ELF-1 (cell line): ENCODE results near the gene CD81.
"Not testable (repeated sequence)": the region's sequence is repeated elsewhere in the genome, so short reads cannot be mapped to it uniquely, and the experiment has no call there.

Source experiments
- DNase-seq: peaks from one replicate; pipeline ENCODE4 v3.0.0-alpha.2; 2016; ENCODE audit warnings: low read depth, low spot score

Gene CD81, protein sequence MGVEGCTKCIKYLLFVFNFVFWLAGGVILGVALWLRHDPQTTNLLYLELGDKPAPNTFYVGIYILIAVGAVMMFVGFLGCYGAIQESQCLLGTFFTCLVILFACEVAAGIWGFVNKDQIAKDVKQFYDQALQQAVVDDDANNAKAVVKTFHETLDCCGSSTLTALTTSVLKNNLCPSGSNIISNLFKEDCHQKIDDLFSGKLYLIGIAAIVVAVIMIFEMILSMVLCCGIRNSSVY

DNA sequence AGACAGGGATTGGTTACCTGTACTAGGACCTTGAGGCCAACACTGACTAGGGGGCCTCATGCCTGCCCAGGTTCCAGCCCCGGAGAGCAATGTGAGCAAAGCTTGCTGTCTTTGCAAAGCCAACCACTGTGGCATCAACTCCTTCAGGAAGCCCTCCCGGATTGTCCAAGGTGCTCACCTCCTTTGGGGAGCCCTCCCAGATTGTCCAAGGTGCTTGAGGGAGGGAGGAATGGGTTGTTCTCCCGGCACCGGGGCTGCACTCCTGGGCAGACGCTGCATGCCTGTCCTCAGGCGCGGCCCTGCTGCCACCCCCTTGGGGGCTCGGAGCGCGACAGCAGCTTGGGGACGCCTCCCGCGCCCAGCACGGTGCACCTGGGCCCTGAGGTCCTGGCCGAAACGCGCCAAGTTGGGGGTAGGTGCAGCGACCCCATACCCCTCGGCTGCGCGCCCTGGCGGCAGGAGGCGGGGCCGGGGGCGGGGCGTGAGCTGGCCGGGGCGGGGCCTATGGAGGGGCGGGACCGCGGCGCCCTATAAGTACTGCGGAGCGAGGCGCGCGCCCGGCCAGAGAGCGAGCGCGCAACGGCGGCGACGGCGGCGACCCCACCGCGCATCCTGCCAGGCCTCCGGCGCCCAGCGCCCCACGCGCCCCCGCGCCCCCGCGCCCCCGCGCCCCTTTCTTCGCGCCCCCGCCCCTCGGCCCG lies at the start of gene CD81:
CD81 (plus strand) TSS at position 560 of the 701 bp plus-strand sequence. CDS start 240 bp downstream, outside the sequence.
- no peak for DNase-seq

DNA sequence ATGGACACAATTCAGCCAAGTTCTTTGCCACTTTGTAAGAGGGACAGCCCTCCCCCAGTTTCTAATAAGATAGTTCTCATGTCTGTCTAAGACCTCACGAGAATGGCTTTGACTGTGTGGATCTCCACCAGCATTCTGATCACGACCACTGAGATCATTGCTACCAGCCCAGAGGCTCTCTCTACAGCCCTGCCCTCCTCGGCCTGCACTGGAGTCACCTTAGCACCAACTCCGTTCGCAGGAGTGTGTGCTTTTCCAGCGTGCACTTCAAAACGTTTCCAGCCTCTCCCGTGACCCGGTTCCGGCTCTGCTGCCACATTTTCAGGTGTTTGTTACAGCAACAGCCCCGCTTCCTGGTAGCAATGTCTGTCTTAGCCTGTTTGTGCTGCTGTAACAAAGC lies 49.1 kb upstream of the CD81 start:
- DNase-seq, result no peak

DNA sequence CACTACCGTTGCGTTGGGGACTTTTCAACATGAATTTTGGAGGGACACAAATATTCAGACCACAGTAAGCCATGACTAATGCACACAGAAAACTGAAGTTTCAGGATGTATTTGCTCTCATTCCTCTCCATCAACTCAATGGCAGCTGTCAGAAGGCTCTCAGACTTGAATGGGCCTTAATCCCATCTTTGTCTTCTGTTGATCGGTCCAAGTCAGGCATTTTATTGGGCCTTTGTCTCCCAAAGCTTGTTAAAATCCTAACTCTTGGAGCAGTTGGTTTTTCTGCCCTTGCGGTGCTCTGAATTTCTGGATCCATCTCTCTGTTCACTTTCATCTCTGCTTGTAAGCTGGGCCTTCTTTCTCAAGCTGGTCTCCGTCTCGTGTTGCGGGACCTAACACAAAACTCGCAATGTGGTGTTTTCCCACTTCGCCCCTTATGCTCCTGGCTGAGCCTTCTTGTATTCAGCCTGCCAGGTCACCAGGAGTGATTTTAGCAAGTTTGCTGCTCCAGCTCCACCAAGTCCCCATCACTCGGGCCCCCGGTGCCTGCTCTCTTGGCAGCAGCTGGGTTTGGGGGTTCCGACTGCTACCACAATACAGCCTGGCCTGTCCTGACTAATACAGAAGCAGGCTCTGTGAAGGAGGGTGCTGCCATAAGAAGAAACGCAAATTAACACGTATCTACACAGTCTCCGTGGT lies 48.3 kb upstream of the CD81 start:
- no peak for DNase-seq

DNA sequence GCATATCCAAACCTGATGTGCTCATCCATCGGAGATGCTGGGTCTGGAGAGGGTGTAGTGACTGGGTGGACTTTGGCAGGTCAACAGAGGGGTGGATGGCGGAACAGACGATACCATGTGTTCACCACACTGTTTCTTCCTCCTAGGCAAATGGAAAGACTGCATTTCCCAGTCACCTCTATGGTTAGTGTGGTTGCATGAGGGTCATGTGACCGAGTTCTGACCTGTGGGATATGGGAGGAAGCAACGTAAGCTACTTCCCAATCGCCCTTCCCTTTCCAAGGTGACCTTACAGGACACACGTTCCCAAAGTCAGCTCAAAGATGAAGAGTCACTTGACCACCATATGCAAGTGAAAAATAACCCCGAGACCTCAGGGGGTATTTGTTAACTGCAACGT lies 47.6 kb upstream of the CD81 start:
- no peak for DNase-seq

DNA sequence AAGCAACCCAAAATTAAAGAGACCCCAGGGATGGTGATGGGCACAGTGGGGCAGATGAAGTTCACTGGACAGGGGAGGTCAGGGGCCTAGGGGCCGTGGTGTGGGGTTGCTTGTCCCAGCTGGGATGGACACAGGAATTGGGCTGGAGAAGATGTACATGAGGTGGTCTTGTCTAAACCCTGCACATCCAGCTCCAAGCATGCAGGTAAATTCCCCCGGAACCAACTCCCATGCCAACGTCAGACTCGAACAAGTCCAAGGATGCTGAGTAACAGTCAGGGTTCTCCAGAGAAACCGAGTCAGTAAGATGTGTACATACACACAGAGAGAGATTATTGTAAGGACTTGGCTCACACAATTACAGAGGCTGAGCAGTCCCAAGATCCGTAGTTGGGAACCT lies 46.4 kb upstream of the CD81 start:
- DNase-seq, result no peak

DNA sequence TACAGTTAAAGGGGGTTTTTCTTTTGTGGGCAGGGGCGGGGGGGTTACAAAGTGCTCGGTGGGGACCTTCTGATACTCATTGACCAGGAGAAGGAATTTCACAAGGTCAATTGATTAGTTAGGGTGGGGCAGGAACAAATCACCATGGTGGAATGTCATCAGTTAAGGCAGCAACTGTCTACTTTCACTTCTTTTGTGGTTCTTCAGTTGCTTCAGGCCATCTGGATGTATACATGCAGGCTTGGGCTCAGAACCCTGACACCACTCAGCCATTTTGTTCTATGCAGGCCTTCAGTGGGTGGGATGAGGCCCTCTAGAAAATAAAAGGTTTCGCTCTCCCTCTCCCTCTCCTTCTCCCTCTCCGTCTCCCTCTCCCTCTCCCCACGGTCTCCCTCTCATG lies 45.7 kb upstream of the CD81 start:
- DNase-seq, result no peak

DNA sequence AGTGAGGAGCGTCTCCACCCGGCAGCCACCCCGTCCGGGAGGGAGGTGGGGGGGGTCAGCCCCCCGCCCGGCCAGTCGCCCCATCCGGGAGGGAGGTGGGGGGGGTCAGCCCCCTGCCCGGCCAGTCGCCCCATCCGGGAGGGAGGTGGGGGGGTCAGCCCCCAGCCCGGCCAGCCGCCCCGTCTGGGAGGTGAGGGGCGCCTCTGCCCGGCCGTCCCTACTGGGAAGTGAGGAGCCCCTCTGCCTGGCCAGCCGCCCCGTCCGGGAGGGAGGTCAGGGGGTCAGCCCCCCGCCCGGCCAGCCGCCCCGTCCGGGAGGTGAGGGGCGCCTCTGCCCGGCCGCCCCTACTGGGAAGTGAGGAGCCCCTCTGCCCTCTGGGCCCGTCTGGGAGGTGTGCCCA lies 44.5 kb upstream of the CD81 start:
- not testable (repeated sequence) for DNase-seq

DNA sequence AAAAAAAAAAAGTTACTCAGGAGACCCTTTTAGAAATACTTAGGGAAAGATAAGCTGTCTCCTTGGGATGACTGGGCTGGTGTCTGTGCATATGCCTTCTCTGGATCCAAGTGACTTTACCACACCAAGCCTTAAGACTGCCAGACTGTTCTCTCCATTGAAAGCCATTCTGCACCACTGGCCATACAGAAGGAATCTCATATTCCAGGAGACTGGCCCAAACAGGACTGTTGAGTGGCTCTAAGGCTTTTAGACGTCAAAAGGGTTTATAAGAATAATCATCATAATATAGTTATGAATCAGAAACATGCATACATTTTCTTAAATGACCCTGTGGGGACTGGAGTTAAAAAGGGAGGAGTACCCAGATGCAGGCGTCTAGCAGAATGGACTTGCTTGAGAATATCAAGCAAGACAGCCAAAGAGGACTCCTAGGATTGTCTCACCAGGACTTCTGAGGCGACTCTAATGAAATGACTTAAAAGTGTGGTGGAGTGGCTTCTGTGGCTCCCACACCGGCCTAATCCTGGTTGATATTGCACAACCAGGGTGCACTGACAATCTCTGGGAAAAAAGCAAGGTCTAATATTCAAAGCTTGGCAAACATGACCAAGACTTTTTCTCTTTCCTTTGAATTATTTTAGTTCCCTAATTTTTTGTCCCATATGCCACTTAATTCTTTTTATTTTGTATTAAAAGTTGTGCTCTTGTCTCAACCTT lies 43.5 kb upstream of the CD81 start:
- DNase-seq, result not testable (repeated sequence)

DNA sequence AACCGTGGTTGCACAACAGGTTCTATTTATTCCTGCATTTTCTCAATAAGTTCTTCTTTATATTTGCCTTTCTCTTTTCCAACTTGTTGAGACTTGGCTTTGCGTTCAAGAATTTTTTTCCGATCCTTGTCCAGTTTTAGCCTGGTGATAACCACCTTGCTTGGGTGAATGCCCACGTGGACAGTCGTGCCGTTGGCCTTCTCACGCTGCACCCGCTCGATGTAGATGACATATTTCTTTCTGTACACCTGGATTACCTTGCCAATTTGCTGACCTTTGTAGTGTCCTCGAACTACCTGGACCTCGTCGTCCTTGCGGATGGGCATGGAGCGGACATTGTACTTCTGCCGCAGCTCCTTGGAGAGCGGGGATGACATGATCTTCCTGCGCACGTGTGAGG lies 41.8 kb upstream of the CD81 start:
- not testable (repeated sequence) for DNase-seq

DNA sequence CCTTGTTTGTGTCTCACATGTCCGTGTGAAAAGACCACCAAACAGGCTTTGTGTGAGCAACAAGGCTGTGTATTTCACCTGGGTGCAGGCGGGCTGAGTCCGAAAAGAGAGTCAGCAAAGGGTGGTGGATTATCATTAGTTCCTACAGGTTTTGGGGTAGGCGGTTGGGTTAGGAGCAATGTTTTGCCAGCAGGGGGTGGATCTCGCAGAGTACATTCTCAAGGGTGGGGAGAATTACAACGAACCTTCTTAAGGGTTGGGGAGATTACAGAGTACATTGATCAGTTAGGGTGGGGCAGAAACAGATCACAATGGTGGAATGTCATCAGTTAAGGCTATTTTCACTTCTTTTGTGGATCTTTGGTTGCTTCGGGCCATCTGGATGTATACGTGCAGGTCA lies 38.4 kb upstream of the CD81 start:
- peak; percentile 77 for DNase-seq

DNA sequence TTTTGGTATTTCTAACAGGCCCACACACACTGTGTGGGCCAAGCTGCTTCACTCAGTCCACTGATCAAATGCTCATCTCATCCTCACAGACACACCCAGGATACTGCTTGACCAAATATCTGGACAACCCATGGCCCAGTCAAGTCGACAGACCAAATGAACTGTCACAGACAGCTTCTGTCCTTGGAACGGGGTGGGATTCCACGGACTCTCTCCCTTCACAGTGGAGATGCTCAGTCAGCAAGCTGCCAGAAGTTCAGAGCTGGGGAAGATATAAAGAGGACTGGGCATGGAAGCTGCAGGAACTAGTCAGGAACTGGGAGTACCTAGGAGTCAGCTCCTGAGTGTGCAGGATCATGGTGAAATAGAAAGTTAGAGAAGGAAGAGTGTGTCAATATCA lies 34.6 kb upstream of the CD81 start:
- no peak for DNase-seq

DNA sequence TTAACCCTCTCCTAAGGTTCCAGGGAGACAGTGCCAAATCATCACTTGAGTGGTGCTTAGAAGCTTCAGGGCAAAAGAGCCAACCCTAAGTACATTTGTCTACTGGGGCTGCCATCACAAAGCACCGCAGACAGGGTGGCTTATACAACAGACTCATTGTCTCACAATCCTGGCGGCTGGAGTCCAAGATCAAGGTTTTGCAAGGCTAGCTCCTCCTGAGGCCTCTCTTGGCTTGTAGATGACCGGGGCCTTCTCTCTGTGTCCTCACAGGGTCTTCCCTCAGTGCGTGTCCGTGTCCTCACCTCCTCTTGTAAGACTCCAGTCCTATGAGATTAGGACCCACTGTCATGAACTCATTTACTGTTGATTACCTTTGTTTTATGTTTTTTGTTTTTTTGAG lies 34.1 kb upstream of the CD81 start:
- no peak for DNase-seq

DNA sequence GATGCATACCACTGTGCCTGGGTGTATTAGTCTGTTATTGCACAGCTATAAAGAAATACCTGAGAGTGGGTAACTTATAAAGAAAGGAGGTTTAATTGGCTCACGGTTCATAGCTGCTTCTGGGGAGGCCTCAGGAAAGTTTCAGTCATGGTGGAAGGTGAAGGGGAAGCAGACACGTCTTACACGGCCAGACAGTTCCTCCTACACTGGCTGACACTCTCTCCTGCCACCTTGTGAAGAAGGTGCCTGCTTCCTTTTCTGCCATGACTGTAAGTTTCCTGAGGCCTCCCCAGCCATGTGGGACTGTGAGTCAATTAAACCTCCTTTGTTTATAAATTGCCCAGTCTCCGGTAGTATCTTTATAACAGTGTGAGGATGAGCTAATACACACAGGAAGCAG lies 33.6 kb upstream of the CD81 start:
- DNase-seq, result no peak

DNA sequence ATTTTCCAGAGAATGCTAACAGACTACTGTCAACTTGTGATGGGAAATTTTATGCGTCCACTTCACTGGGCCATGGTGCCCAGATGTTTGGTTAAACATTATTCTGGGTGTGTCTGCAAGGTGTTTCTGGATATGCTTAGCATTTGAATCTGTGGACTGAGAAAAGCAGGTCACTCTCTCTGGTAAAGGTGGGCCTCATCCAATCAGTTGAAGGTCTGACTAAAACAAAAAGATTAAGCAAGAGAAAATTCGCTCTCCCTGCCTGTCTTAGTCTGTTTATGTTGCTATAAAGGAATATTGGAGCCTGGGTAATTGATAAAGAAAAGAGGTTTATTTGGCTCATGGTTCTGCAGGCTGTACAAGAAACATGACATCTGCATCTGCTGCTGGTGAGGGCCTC lies 32.1 kb upstream of the CD81 start:
- no peak for DNase-seq

DNA sequence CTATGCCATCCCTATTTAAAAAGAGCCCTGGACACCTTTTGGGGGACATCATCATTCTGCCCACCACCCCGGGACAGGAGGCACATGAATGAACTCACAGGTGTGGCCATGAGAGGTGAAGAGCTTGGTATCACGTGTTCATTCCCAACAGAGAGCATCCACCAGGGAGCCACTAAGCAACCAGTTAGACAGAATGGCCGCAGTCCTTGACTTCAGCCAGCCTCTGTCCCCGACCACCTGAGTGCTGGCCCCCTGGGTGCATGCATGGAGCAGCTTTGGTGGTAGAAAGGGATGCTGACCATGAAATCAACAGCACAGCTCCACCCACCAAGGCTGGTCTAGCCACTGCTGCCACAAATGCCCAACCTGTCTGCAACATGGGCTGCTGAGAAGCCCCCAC lies 31.1 kb upstream of the CD81 start:
- no peak for DNase-seq

DNA sequence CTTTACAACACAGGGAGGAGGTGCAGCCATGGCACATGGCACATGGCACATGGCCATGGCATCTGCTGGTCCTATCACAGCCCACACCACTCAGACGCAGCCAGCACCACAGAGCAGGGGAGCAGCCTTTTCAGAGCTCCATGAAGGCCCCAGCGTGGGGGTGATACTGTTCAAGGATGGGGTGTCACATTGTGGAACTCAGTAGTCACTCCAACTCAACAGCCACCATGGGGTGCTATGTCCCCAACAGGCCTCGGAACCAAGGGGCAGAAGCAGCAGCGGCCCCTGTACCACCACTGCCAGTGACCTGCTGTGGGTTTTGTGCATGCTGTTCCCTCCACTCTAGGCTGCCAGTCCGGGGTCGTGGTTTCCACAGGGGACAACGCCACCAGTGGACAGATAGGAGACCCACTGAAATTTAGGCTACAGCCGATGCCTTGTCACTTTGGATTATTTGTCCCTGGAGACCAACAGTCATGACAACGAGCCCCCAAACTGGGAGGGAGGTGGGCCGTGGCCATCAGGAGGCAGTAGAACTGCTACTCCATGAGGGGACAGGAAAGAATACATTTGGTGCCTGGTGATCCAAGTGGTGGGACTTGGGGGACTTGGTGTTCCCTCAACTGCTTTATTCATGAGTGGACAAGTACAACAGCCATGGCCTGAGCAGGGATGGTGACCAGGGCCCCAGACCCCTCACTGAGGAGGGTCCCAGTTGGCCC lies 30.4 kb upstream of the CD81 start:
- DNase-seq, result no peak

DNA sequence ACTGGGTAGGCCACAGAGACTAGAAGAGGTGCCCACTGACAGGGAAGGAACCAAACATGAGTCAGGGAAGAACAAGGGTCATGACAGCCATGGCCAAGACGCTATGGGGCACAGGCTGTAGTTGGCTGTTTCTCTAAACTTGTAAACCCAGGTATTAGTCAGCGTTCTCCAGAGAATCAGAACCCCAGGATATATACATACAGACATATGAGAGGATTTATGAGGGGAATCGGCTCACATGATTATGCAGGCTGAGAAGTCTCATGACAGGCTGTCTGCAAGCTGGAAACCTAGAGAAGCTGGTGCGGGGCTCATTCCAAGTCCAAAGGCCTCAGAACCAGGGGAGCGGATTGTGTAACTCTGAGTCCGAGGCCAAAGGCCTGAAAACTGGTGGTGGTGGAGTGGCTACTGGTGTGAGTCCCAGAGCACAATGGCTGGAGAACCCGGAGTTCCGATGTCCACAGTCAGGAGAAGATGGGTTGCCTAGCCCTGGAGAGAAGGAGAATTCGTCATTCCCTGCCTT lies 29.7 kb upstream of the CD81 start:
- no peak for DNase-seq

DNA sequence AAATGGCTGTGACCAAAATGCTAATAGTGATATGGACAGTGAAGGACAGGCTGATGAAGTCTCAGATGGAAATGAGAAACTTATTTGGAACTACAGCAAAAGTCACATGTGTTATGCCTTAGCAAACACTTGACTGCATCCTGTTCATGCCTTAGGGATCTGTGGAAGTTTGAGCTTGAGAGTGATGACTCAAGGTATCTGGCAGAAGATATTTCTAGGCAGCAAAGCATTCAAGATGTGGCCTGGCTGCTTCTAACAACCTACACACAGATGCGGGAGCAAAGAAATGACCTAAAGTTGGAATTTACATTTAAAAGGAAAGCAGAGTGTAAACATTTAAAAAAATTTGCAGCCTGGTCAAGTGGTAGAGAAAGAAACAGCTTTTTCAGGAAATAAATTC lies 28.1 kb upstream of the CD81 start:
- no peak for DNase-seq

DNA sequence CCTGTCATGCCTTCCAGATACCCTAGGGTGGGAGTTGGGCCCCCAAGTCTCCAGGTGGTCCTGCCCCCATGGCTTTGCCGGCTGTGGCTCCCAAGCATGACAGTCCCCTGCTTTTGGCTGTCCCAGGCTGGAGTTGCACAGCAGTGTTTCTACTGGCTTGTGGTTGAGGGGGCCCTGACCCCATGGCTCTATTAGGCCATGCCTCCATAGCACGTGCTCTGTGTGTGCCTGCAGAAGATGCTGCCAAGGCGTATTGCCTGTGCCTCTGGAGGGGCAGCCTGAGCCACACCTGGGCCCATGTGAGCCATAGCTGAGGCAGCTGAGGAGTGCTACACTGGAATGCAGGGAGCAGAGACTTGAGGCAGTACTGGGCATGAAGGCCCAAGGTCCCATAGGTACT lies 25.4 kb upstream of the CD81 start:
- no peak for DNase-seq

DNA sequence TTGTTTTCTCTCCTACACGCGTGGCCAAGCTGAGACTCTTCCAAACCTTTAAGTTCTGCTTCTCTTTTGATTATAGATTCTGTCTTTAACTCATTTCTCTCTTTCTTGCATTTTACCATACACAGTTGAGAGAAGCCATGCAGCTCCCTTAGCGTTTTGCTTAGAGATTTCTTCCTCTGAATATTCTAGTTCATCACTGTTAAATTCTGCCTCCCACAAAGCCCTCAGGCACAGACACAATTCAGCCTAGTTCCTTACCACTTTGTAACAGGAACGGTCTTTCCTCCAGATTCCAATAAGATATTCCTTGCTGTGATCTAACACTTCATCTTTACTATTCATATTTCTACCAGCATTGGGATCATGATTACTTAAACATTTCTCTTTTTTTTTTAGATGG lies 24.7 kb upstream of the CD81 start:
- no peak for DNase-seq

DNA sequence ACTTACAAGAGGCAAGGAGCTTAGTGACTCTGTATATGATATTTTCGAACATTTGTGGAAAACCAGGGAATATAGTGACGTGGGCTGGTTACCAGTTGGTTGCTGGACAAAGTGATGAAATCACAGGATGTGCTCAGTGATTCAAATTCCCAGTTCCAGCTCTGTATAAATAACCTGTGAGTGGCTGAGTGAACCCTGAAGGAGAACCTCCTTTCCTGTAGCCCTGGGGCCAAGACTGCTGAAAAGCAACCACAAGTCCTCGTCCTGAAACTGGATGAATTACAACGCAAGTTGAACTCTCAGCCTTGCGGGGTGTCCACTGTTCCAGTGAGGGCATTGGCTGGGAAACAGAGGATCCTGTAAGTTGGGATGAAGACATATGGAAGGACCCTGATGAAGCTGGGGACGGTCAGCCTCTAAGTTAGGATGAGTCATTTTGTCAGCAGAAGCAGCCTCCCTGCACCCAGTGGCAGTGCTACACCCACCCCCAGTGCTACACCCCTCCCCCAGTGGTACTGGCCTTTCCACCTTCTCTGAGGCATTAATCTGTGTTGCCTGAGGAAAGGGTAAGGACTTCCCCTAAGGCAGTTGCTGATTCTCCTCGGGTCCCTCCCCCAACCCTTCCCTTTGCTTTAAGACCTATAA lies 22.0 kb upstream of the CD81 start:
- no peak for DNase-seq
